Hepatocyte (in vitro differentiated cells): ENCODE data around the gene PADI3.

Experiments used
- CTCF ChIP-seq: fragments of 200-600 bp; sonication (generic); IDR thresholded peaks from 2 replicates; pipeline ENCODE4 v1.5.1; 2016; ENCODE audit warnings: antibody characterized with exemption, mild to moderate bottlenecking; ENCODE audit not compliant: poor library complexity
- EZH2 ChIP-seq: fragments of 200-600 bp; sonication (generic); IDR thresholded peaks from 2 replicates; pipeline ENCODE4 v1.6.1; 2016; ENCODE audit warnings: antibody characterized with exemption, mild to moderate bottlenecking, borderline replicate concordance

- TF ChIP-seq EZH2: no peak
- TF ChIP-seq CTCF: no peak
Observed at GRCh38 chr1:17222557-17222956, 26.3 kb upstream of the PADI3 start.
